Testis (tissue), 3 donors: ENCODE measurements around the gene ERBB4. TPM values are rescaled to one million over a fixed set of nuclear protein-coding genes. Genes with fewer than 3 reads are reported as not detected.
A peak's percentile ranks its signal among the peaks of the same experiment; 100 is the strongest.

Experiments used
- DNase-seq: peaks from one replicate; pipeline ENCODE4 v3.0.0-alpha.2; 2019
- H3K27ac ChIP-seq, 2 donors: fragments of 200-600 bp; sonication (generic); one replicate each; pipeline ENCODE4 v1.5.1; 2019
- H3K27me3 ChIP-seq: fragments of 200-600 bp; sonication (generic); one replicate; pipeline ENCODE4 v1.5.1; 2019
- H3K36me3 ChIP-seq: fragments of 200-600 bp; sonication (generic); one replicate; pipeline ENCODE4 v1.5.1; 2017; ENCODE audit warnings: low read depth; ENCODE audit errors: missing control alignments
- H3K4me1 ChIP-seq: fragments of 200-600 bp; sonication (generic); one replicate; pipeline ENCODE4 v1.5.1; 2019
- H3K4me3 ChIP-seq, 2 donors: fragments of 200-600 bp; sonication (generic); one replicate each; pipeline ENCODE4 v1.5.1; 2017 to 2019
- H3K9me3 ChIP-seq: fragments of 200-600 bp; sonication (generic); one replicate; pipeline ENCODE4 v1.5.1; 2017
- POLR2A ChIP-seq: fragments of 450-650 bp; IDR thresholded peaks from one replicate; pipeline ENCODE4 v1.6.1; 2017; ENCODE audit warnings: antibody characterized with exemption, mild to moderate bottlenecking, moderate library complexity
- WGBS, 2 donors: methylation state at CpG; one replicate each; pipeline ENCODE4 v1.1.5; 2018; 5-methylcytosine and 5-hydroxymethylcytosine counted together
- intact Hi-C: fragments of 100-400 bp; cut with DNase I; formaldehyde crosslinking; loops from one replicate; pipeline ENCODE4 v1.15.1; 2023; ENCODE audit warnings: low total_unique reads
- polyA plus RNA-seq: library from polyadenylated mRNA; stranded (reverse); fragments of 350-450 nt; fragmentation: Illumina TruSeq; extraction: RNeasy Lipid Tissue Mini Kit (QIAGEN cat#74804); gene quantifications from one replicate; pipeline ENCODE4 v1.2.3, GENCODE V29; 2014; ENCODE audit warnings: low read depth, low replicate concordance; ENCODE audit not compliant: insufficient read depth
- total RNA-seq, 2 donors: library from RNA; depleted of rRNA; stranded (reverse); fragments of >200 nt; gene quantifications; one replicate each; pipeline ENCODE4 v1.2.3, GENCODE V29; 2016
- TF ChIP-seq, protein P1 (sequence below), 3 experiments: fragments of 450-650 bp in 2 of 3; fragments of 200-600 bp in 1 of 3; sonication (generic) in 1 of 3; IDR thresholded peaks; one replicate each; pipeline ENCODE4 v1.5.1; 2016 to 2019; ENCODE audit warnings: antibody characterized with exemption in 3 of 3, mild to moderate bottlenecking in 2 of 3, moderate library complexity in 1 of 3

Gene ERBB4
- total and polyA plus RNA-seq, 3 donors from 2014 or later: 6.1 to 62.7 (median 47.7) TPM

- no peak for DNase-seq
- Histone ChIP-seq H3K4me1 (no peaks in the 10 kb centered on the region), H3K9me3 (no peaks in the 10 kb centered on the region), H3K4me3 (no peak overlapping the region), H3K36me3 (no peaks in the 10 kb centered on the region), H3K27ac (no peak overlapping the region), H3K27me3 (no peaks in the 10 kb centered on the region)
- intact Hi-C loops: no loop called here
- 37 to 63% methylated on average over 1 of the region's 1 CpG for WGBS, 2 donors
- TF ChIP-seq, protein P1, sequence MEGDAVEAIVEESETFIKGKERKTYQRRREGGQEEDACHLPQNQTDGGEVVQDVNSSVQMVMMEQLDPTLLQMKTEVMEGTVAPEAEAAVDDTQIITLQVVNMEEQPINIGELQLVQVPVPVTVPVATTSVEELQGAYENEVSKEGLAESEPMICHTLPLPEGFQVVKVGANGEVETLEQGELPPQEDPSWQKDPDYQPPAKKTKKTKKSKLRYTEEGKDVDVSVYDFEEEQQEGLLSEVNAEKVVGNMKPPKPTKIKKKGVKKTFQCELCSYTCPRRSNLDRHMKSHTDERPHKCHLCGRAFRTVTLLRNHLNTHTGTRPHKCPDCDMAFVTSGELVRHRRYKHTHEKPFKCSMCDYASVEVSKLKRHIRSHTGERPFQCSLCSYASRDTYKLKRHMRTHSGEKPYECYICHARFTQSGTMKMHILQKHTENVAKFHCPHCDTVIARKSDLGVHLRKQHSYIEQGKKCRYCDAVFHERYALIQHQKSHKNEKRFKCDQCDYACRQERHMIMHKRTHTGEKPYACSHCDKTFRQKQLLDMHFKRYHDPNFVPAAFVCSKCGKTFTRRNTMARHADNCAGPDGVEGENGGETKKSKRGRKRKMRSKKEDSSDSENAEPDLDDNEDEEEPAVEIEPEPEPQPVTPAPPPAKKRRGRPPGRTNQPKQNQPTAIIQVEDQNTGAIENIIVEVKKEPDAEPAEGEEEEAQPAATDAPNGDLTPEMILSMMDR (IDR thresholded peaks at IDR 0.05): no peak
- no peak for TF ChIP-seq POLR2A
Observed at GRCh38 chr2:211709389-211709788, 829.2 kb downstream of the ERBB4 start.

DNA sequence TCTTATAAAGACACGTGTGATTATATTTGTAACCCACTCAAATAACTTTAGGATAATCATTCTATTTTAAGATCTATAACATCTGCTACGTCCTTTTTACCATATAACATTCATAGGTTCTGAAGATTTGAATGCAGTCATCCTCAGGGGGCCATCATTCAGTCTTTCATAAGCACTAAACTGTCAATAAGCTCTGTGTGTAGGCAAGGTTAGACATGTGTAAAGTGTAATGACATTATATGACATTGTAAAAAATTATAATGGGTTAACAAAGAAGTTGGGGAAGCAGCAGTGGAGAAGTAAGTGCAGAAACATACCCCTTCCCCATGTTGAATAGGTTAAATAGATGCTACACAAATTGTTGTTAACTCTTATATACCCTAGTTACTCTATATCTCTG, 845.9 kb downstream of the ERBB4 start:
- DNase-seq: no peak
- no peaks in the 10 kb centered on the region for H3K9me3 ChIP-seq
- no peaks in the 10 kb centered on the region for H3K36me3 ChIP-seq
- WGBS, 2 donors: 84 to 89% methylated on average over 2 of the region's 2 CpGs
- no peak overlapping the region for H3K27ac ChIP-seq
- TF ChIP-seq, protein P1 (IDR thresholded peaks at IDR 0.05): no peak
- no peak for TF ChIP-seq POLR2A
- no peaks in the 10 kb centered on the region for H3K27me3 ChIP-seq
- peaks cover 17% of the 10 kb centered on the region for H3K4me1 ChIP-seq
- intact Hi-C loops: no loop called here
- no peak overlapping the region for H3K4me3 ChIP-seq

GRCh38 chr2:211690736-211691135, 847.9 kb downstream of the ERBB4 start:
- DNase-seq: no peak
- TF ChIP-seq, protein P1 (IDR thresholded peaks at IDR 0.05): no peak
- TF ChIP-seq POLR2A: no peak
- 40 to 55% methylated on average over 1 of the region's 1 CpG for WGBS, 2 donors
- H3K36me3 ChIP-seq: no peaks in the 10 kb centered on the region
- peaks cover 17% of the 10 kb centered on the region for H3K4me1 ChIP-seq
- no peak overlapping the region for H3K4me3 ChIP-seq
- no peaks in the 10 kb centered on the region for H3K27me3 ChIP-seq
- H3K27ac ChIP-seq: no peak overlapping the region
- H3K9me3 ChIP-seq: no peaks in the 10 kb centered on the region
- intact Hi-C loops: no loop called here

DNA sequence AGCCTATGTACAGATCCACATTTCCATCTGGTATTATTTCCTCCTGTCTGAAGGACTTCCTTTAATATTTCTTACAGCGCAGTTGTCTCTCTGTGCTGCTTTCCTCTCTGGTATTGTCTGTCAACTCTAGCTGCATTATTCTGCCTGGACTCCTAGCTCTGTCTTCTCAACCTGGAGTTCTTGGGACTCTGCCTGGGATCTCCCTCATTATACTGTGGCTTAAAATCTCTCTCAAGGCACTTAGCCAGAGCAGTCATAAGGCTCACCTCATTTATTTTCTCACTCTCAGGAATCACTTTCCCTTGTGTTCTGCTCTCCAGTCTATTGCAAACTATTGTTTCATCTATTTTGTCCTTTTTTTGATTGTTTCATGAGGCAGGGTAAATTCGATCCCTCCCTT, 850.4 kb downstream of the ERBB4 start:
- H3K36me3 ChIP-seq: no peaks in the 10 kb centered on the region
- peak; percentile 46 for DNase-seq
- H3K4me1 ChIP-seq: peaks cover 9% of the 10 kb centered on the region
- 62 to 77% methylated on average over 2 of the region's 2 CpGs for WGBS, 2 donors
- no peaks in the 10 kb centered on the region for H3K9me3 ChIP-seq
- H3K27ac ChIP-seq: no peak overlapping the region
- TF ChIP-seq, protein P1 (IDR thresholded peaks at IDR 0.05): no peak
- no peak for TF ChIP-seq POLR2A
- H3K27me3 ChIP-seq: no peaks in the 10 kb centered on the region
- no peak overlapping the region for H3K4me3 ChIP-seq
- intact Hi-C loops: no loop called here

- Histone ChIP-seq H3K36me3 (no peaks in the 10 kb centered on the region), H3K4me3 (no peak overlapping the region), H3K4me1 (no peaks in the 10 kb centered on the region), H3K9me3 (no peaks in the 10 kb centered on the region), H3K27ac (no peak overlapping the region), H3K27me3 (no peaks in the 10 kb centered on the region)
- no peak for TF ChIP-seq POLR2A
- TF ChIP-seq, protein P1 (IDR thresholded peaks at IDR 0.05): no peak
- 74 to 76% methylated on average over 2 of the region's 2 CpGs for WGBS, 2 donors
- intact Hi-C loops: no loop called here
- DNase-seq: no peak
Observed at GRCh38 chr2:211674715-211675114, 863.9 kb downstream of the ERBB4 start.
